Fibroblast of villous mesenchyme (primary cell): ENCODE measurements around the gene CEP112. TPM values are rescaled to one million over a fixed set of nuclear protein-coding genes. Genes with fewer than 3 reads are reported as not detected.

ENCODE experiments used
- DNase-seq: peaks from one replicate; pipeline ENCODE4 v3.0.0-alpha.2; 2010; ENCODE audit warnings: low read depth
- H3K4me3 ChIP-seq: 2 replicates; pipeline ENCODE4 v1.5.1; 2011; ENCODE audit warnings: low read depth, mild to moderate bottlenecking, low read length
- total RNA-seq: library from RNA; depleted of rRNA; stranded (reverse); fragments of >200 nt; gene quantifications from 2 replicates; pipeline ENCODE4 v1.2.3, GENCODE V29; 2012
- TF ChIP-seq, protein P1 (sequence below): IDR thresholded peaks from 2 replicates; pipeline ENCODE4 v1.5.1; 2012; ENCODE audit warnings: low read depth, mild to moderate bottlenecking, low read length; ENCODE audit not compliant: insufficient read depth

The CEP112 gene
- total RNA-seq, 1 donor: 10.8 TPM

DNA sequence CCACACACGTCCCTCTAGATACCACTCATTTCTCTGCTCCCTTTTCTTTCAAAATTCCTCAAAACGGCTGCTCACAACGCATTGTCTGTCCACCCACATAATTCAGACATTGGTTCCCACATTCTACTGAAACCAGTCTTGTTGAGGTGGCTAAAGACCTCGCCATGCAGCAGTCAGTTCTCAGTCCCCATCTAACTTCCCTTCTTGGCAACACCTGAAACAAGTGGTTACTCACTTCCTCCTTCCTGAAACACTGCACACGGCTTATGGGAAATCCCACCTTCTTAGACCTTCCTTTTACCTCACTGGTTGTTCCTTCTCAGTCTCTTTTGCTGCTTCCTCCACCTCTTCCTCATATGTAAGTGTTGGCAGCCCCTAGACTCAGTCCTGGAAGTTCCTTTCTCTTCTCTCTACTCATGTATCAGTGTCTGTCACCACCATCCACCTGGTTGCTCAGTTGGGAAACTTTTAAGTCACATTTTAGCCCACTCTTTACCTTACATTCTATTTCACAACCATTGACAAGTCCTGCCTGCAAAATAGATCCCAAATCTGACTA, 277.1 kb downstream of the CEP112 start:
- no peak for DNase-seq

DNA sequence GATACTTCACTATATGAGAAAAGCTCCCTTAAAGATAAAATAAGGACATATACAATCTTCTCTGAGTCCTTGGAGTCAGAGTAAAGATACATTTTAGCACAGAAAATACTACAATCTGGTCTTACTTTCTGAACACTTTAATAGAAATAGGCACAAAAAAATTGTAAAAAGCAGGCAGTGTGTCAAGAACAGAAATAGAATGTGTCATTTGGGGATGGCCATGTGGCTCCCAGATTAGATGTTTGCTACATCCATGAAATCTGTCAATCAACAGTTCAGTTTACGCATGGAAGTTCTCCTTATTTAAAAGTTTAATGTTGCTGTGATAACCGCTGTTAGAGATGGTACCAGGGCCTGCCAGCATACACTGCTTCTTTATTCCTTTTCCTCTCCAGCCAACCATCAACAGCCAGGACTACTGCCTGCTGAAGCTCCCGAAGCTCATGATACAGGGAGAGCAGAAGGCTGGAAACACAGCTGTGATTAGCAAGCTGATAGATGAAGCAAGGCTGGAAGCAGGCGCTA, 278.5 kb downstream of the CEP112 start:
- H3K4me3 ChIP-seq: no peak overlapping the region
- DNase-seq: no peak
- TF ChIP-seq, protein P1, sequence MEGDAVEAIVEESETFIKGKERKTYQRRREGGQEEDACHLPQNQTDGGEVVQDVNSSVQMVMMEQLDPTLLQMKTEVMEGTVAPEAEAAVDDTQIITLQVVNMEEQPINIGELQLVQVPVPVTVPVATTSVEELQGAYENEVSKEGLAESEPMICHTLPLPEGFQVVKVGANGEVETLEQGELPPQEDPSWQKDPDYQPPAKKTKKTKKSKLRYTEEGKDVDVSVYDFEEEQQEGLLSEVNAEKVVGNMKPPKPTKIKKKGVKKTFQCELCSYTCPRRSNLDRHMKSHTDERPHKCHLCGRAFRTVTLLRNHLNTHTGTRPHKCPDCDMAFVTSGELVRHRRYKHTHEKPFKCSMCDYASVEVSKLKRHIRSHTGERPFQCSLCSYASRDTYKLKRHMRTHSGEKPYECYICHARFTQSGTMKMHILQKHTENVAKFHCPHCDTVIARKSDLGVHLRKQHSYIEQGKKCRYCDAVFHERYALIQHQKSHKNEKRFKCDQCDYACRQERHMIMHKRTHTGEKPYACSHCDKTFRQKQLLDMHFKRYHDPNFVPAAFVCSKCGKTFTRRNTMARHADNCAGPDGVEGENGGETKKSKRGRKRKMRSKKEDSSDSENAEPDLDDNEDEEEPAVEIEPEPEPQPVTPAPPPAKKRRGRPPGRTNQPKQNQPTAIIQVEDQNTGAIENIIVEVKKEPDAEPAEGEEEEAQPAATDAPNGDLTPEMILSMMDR: no peak

More for the DNA sequence above, 277.1 kb downstream of the CEP112 start:
- H3K4me3 ChIP-seq: no peak overlapping the region
- TF ChIP-seq, protein P1: no peak

DNA sequence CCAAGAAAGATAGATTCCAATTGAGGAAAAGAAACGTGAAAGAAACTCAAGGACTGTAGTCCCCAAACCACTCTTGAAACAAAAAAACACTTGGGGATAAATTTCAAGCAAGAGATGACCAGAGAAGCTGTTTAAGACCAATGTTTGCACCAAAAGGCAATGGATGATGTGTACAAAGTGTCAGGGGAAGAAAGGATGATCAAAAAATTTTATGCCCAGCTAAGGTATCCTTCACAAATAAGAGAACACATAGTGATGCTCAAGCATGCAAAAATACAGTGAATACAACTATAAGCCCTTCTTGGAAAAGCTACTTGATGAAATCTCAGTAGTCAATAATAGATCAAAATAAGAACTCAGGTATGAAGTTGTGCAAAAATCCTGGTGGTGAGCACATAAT, 281.1 kb downstream of the CEP112 start:
- no peak for DNase-seq
- TF ChIP-seq, protein P1: no peak
- no peak overlapping the region for H3K4me3 ChIP-seq

DNA sequence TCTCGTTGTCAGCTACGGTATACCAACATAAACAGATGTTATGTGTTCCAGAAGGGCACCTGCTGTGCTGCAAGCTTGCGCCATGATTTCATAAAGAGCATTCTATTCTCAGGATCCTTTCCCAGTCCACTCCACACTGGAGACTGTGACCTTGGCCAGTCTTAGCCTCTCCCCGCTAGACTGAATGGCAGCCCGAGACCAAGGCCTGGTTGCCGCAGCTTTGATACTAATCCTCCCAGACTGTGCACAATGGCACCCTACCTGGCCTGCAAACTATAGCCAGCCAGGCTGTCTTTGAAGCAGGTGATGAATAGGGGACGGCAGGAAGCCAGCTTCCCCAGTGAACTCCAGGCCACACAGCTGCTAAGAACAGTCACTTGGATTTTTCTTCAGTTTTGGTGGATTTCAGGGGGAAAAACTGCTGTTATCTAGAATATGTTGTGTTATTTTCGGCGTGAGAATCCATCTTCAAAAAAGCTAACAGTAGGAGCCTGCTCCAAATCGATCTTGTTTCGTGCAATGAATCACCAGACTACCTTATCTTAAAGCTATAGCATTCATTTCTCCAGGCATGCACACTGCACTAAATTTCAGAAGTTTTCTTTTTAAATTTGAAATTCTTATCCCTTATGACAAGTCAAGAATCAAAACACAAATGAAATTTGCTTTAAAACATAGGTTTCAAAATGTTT, 289.0 kb downstream of the CEP112 start:
- no peak for DNase-seq
- TF ChIP-seq, protein P1: no peak
- no peak overlapping the region for H3K4me3 ChIP-seq

DNA sequence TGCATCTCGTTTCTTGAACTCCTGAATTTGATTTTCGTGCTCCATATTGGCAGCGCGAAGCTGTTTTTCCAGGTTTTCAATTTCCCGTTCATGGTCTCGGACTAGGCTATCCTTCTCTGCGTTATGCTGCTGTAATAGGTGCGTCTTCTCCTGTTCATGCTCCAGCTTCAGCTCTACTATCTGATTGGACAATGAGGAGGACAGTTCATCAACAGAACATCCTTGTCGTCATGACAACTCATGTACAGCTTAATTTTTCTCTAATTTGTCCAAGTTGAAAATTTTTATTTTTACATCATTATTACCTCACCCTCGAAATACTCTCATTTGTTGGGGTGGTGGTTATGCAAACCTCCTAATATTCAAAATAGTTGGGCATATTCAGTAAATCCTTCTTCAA, 289.8 kb downstream of the CEP112 start:
- no peak overlapping the region for H3K4me3 ChIP-seq
- TF ChIP-seq, protein P1: no peak
- DNase-seq: no peak

DNA sequence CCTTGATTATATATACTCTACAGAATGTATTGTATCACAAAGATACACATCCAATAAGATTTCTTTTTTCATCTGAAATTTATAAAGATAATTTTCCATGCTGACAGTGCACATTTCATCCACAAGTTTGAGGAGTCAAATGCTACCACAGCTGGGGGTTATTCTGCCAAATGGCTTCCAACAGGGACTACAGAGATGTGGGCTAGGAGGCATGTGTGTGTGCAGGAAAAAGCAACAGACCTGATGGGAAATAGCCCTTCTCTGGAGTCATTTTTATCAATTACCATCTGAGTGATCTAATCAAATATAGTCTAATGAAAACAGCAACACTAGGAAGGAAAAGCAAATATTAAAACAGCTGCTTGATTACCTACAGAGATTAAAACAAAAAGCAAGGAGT, 290.5 kb downstream of the CEP112 start:
- no peak overlapping the region for H3K4me3 ChIP-seq
- TF ChIP-seq, protein P1: no peak
- no peak for DNase-seq
